HEK293 (cell line): ENCODE measurements around the gene SORCS3.

ENCODE experiments used
- CTCF ChIA-PET: fragments of 350-600 bp; formaldehyde crosslinking; extraction: SDS; loops from one replicate; lab custom pipeline; 2021; ENCODE audit warnings: antibody characterized with exemption; lab: Yijun Ruan, JAX
- POLR2A ChIA-PET: fragments of 300-600 bp; formaldehyde crosslinking; extraction: SDS; loops from one replicate; lab custom pipeline; 2020; ENCODE audit warnings: antibody characterized with exemption, inconsistent platforms; lab: Yijun Ruan, JAX
- H3K27ac ChIP-seq: fragments of 200-500 bp; sonication (Bioruptor generic); 2 replicates; pipeline ENCODE4 v1.5.1; 2014; ENCODE audit warnings: low read depth, low read length, control low read depth, inconsistent platforms; ENCODE audit errors: extremely low read depth
- H3K36me3 ChIP-seq, 2 experiments: fragments of 200-500 bp in 1 of 2; sonication (Bioruptor generic) in 1 of 2; 1 replicate in 1 of 2; 2 replicates in 1 of 2; pipeline ENCODE4 v1.5.1; 2014 to 2017; ENCODE audit warnings: inconsistent platforms in 2 of 2, low read length in 2 of 2; ENCODE audit not compliant: control insufficient read depth in 2 of 2, insufficient read depth in 1 of 2
- H3K4me1 ChIP-seq: fragments of 200-500 bp; sonication (Bioruptor generic); 2 replicates; pipeline ENCODE4 v1.5.1; 2014; ENCODE audit warnings: mild to moderate bottlenecking, low read length, inconsistent platforms; ENCODE audit not compliant: control insufficient read depth, insufficient read depth
- H3K4me3 ChIP-seq: 2 replicates; pipeline ENCODE4 v1.5.1; 2011; ENCODE audit warnings: low read depth, mild to moderate bottlenecking, control low read depth, low read length, moderate library complexity
- H3K9me3 ChIP-seq: fragments of 200-500 bp; sonication (Bioruptor generic); 2 replicates; pipeline ENCODE4 v1.5.1; 2014; ENCODE audit warnings: low read depth, low read length, inconsistent platforms; ENCODE audit not compliant: control insufficient read depth, insufficient read depth
- GLI4 ChIP-seq: fragments of 450-650 bp; formaldehyde crosslinking; IDR thresholded peaks from 2 replicates; pipeline ENCODE4 v1.5.1; 2016; ENCODE audit warnings: missing biosample characterization, missing genetic modification characterization
- HOXC10 ChIP-seq: sonication (generic); formaldehyde crosslinking; IDR thresholded peaks from 2 replicates; pipeline ENCODE4 v1.8.1; 2023; ENCODE audit warnings: mild to moderate bottlenecking, missing genetic modification reagents
- PRDM1 ChIP-seq: fragments of 450-650 bp; formaldehyde crosslinking; IDR thresholded peaks from 2 replicates; pipeline ENCODE4; 2016; ENCODE audit warnings: missing biosample characterization, missing genetic modification characterization
- SCRT2 ChIP-seq: fragments of 450-650 bp; formaldehyde crosslinking; IDR thresholded peaks from 2 replicates; pipeline ENCODE4 v1.5.1; 2016; ENCODE audit warnings: missing biosample characterization, missing genetic modification characterization
- ZBTB1 ChIP-seq: fragments of 450-650 bp; formaldehyde crosslinking; IDR thresholded peaks from 2 replicates; pipeline ENCODE4 v1.5.1; 2016; ENCODE audit warnings: missing biosample characterization, missing genetic modification characterization
- ZBTB10 ChIP-seq: fragments of 450-650 bp; formaldehyde crosslinking; IDR thresholded peaks from 2 replicates; pipeline ENCODE4 v1.5.1; 2016; ENCODE audit warnings: missing biosample characterization, missing genetic modification characterization
- ZNF132 ChIP-seq: fragments of 450-650 bp; formaldehyde crosslinking; IDR thresholded peaks from 2 replicates; pipeline ENCODE4 v1.5.1; 2017; ENCODE audit warnings: missing biosample characterization, missing genetic modification characterization, borderline replicate concordance
- ZNF169 ChIP-seq: fragments of 450-650 bp; formaldehyde crosslinking; IDR thresholded peaks from 2 replicates; pipeline ENCODE4 v1.5.1; 2016; ENCODE audit warnings: missing biosample characterization, missing genetic modification characterization
- ZNF174 ChIP-seq: fragments of 450-650 bp; formaldehyde crosslinking; IDR thresholded peaks from 2 replicates; pipeline ENCODE4 v1.5.0; 2017; ENCODE audit warnings: missing biosample characterization, mild to moderate bottlenecking, missing genetic modification characterization
- ZNF24 ChIP-seq: fragments of 450-650 bp; formaldehyde crosslinking; IDR thresholded peaks from 2 replicates; pipeline ENCODE4 v1.5.1; 2016; ENCODE audit warnings: missing biosample characterization, missing genetic modification characterization
- ZNF274 ChIP-seq, 2 experiments: fragments of 200-500 bp in 1 of 2; fragments of 450-650 bp in 1 of 2; sonication (Bioruptor generic) in 1 of 2; formaldehyde crosslinking in 1 of 2; IDR thresholded peaks; 2 replicates each; pipeline versions ENCODE4 v1.5.1 to v1.6.1; 2014 to 2016; ENCODE audit warnings: borderline replicate concordance in 1 of 2, inconsistent platforms in 1 of 2, low read length in 1 of 2, missing biosample characterization in 1 of 2, missing genetic modification characterization in 1 of 2
- ZNF350 ChIP-seq: fragments of 450-650 bp; formaldehyde crosslinking; IDR thresholded peaks from 2 replicates; pipeline ENCODE4 v1.5.0; 2017; ENCODE audit warnings: missing biosample characterization, mild to moderate bottlenecking, missing genetic modification characterization
- ZNF37A ChIP-seq: fragments of 450-650 bp; IDR thresholded peaks from 2 replicates; pipeline ENCODE4 v1.5.1; 2018; ENCODE audit warnings: missing biosample characterization, missing genetic modification characterization
- ZNF423 ChIP-seq: fragments of 450-650 bp; formaldehyde crosslinking; IDR thresholded peaks from 2 replicates; pipeline ENCODE4 v1.5.1; 2016; ENCODE audit warnings: missing biosample characterization, missing genetic modification characterization
- ZNF426 ChIP-seq: fragments of 450-650 bp; formaldehyde crosslinking; IDR thresholded peaks from 2 replicates; pipeline ENCODE4 v1.5.1; 2017; ENCODE audit warnings: missing biosample characterization, missing genetic modification characterization, mild to moderate bottlenecking, inconsistent platforms, moderate library complexity
- ZNF449 ChIP-seq: fragments of 450-650 bp; formaldehyde crosslinking; IDR thresholded peaks from 2 replicates; pipeline ENCODE4 v1.5.1; 2017; ENCODE audit warnings: missing biosample characterization, mild to moderate bottlenecking, missing genetic modification characterization, moderate library complexity
- ZNF692 ChIP-seq: fragments of 450-650 bp; formaldehyde crosslinking; IDR thresholded peaks from 2 replicates; pipeline ENCODE4 v1.5.1; 2016; ENCODE audit warnings: missing biosample characterization, missing genetic modification characterization
- TF ChIP-seq, protein P1 (sequence below): fragments of 450-650 bp; formaldehyde crosslinking; IDR thresholded peaks from 2 replicates; pipeline ENCODE4 v1.5.1; 2016; ENCODE audit warnings: missing biosample characterization, missing genetic modification characterization

The SORCS3 gene

GRCh38 chr10:104875561-104875960, 234.5 kb downstream of the SORCS3 start:
- Histone ChIP-seq H3K36me3 (no peaks in the 10 kb centered on the region), H3K4me3 (no peak overlapping the region), H3K4me1 (no peaks in the 10 kb centered on the region), H3K9me3 (no peaks in the 10 kb centered on the region), H3K27ac (no peak overlapping the region)
- ChIA-PET POLR2A (no interaction called here), CTCF (no interaction called here)
- TF ChIP-seq PRDM1 (tag by site-specific recombination) (no peak), ZNF274 (IDR thresholded peaks at IDR 0.05; ENCODE audit: low read length) (no peak), ZNF274 (tag by site-specific recombination; IDR thresholded peaks at IDR 0.05; ENCODE audit: borderline replicate concordance) (no peak), ZNF174 (no peak), ZNF132 (no peak)

DNA sequence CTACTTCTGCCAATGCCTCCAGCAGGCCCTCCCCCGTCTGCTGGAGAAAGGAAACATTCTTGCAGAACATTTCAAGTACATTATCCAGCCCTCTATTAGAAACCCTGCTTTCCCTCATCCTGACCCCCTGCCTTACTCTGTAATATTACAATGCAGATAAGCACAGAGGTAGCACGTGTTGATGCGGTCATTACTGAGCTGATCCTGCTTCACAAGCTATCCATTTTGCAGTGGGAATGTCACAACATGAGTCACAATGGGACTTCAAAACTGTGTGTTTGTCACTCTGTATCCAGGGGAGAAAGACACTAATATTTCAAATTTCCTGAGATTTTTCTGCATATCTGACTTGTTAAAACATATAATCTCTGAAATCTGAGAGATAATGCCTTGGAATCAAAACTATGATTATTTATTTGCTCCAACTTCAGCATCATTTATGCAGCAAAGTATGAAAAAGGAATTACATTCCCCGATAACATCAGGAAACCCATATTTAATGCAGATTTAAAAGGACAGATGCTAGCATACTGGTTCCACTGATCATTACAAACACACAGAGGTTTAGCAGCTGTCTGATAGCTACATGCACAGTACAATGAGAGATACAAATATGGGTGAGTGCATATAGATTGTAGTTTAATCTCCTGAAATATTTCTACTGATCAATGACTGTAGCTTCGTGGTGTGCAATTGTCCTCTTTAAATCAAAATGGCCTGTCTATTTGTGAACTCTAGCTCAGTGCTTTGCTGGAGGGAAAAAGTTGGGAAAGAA, 239.7 kb downstream of the SORCS3 start:
- H3K4me3 ChIP-seq: no peak overlapping the region
- CTCF ChIA-PET: no interaction called here

More for the DNA sequence above, 239.7 kb downstream of the SORCS3 start:
- H3K4me1 ChIP-seq: no peaks in the 10 kb centered on the region
- POLR2A ChIA-PET: no interaction called here
- no peak for TF ChIP-seq HOXC10 (CRISPR knock-in tag)
- TF ChIP-seq ZBTB10 (tag by site-specific recombination): no peak
- no peak for TF ChIP-seq SCRT2 (tag by site-specific recombination)
- no peak for TF ChIP-seq ZNF692
- no peak for TF ChIP-seq ZNF37A (tag by site-specific recombination)
- no peak for TF ChIP-seq ZNF350
- TF ChIP-seq ZNF426 (tag by site-specific recombination): no peak
- TF ChIP-seq ZBTB1: no peak
- TF ChIP-seq ZNF24 (tag by site-specific recombination): no peak
- no peak for TF ChIP-seq ZNF169 (tag by site-specific recombination)
- no peak for TF ChIP-seq ZNF449 (tag by site-specific recombination)
- TF ChIP-seq, protein P1, sequence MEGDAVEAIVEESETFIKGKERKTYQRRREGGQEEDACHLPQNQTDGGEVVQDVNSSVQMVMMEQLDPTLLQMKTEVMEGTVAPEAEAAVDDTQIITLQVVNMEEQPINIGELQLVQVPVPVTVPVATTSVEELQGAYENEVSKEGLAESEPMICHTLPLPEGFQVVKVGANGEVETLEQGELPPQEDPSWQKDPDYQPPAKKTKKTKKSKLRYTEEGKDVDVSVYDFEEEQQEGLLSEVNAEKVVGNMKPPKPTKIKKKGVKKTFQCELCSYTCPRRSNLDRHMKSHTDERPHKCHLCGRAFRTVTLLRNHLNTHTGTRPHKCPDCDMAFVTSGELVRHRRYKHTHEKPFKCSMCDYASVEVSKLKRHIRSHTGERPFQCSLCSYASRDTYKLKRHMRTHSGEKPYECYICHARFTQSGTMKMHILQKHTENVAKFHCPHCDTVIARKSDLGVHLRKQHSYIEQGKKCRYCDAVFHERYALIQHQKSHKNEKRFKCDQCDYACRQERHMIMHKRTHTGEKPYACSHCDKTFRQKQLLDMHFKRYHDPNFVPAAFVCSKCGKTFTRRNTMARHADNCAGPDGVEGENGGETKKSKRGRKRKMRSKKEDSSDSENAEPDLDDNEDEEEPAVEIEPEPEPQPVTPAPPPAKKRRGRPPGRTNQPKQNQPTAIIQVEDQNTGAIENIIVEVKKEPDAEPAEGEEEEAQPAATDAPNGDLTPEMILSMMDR (tag by site-specific recombination): no peak
- TF ChIP-seq ZNF423 (tag by site-specific recombination): no peak
- TF ChIP-seq GLI4 (tag by site-specific recombination): no peak
- H3K9me3 ChIP-seq: no peaks in the 10 kb centered on the region
- no peaks in the 10 kb centered on the region for H3K36me3 ChIP-seq
- no peak overlapping the region for H3K27ac ChIP-seq
